H1 (cell line): ENCODE data around the gene OVCH1. TPM values are rescaled to one million over a fixed set of nuclear protein-coding genes. Genes with fewer than 3 reads are reported as not detected.

Experiments
- KDM4A ChIP-seq: IDR thresholded peaks from one replicate; pipeline ENCODE4 v1.7.1; 2012; ENCODE audit warnings: low read depth, mild to moderate bottlenecking, moderate library complexity, low read length, inconsistent platforms; ENCODE audit not compliant: severe bottlenecking
- KDM5A ChIP-seq: fragments of 200-600 bp; IDR thresholded peaks from 2 replicates; pipeline ENCODE4 v1.7.1; 2012; ENCODE audit warnings: mild to moderate bottlenecking, low read length, inconsistent platforms, mixed read lengths
- NRF1 ChIP-seq: IDR thresholded peaks from 2 replicates; pipeline ENCODE4 v1.6.1; 2011; ENCODE audit warnings: mild to moderate bottlenecking, low read depth, low read length, improper control_type of control experiment
- SP2 ChIP-seq: IDR thresholded peaks from 2 replicates; pipeline ENCODE4 v1.6.1; 2012; ENCODE audit warnings: mild to moderate bottlenecking, low read length, inconsistent platforms
- TAF1 ChIP-seq: IDR thresholded peaks from 2 replicates; pipeline ENCODE4 v1.6.1; 2011; ENCODE audit warnings: mild to moderate bottlenecking, low read depth, low read length
- polyA plus RNA-seq, 7 experiments: library from polyadenylated mRNA; depleted of rRNA in 3 of 7; stranded (reverse) in 5 of 7; unstranded in 2 of 7; fragments of >200 nt in 5 of 7; fragments of 200-250 nt in 2 of 7; gene quantifications; 1 replicate in 5 of 7; 2 replicates in 1 of 7; 4 replicates in 1 of 7; pipeline versions ENCODE4 v1.2.1 to v1.2.3, GENCODE V29; 2011 to 2013; ENCODE audit warnings: missing spikeins in 2 of 7, mixed read lengths in 2 of 7
- total RNA-seq: library from RNA; stranded (reverse); fragmentation: NEBNext Ultra II Directional; extraction: Animal tissue kit (Norgen Biotek cat#: 25700); gene quantifications from 2 replicates; pipeline ENCODE4 v1.2.1, GENCODE V29; 2021

The OVCH1 gene
- total and polyA plus RNA-seq, 2 of the 8 experiments (the other 6 are each of a cell fraction or from before 2014, with no cell fraction given), result 0.07 TPM; not detected in 1

DNA sequence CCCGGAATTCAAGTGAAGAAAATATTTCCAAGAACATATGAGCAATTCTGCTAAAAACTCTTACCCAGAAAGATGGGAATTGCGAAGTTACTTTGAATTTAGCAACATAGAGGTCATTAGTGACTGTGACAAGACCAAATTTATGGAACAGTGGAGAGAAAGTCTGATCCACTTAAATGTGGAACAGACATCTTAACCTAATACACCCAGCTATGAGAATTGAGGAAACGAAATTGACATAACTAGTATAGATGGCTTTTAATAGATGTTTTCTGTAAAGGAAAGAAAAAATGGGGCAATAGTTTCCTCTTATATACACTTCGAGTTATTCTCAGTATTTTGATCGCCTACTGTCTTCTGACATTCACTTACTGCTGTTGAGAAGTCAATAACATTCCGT is 4.6 kb downstream of the OVCH1 start (continued):
- no peak for TF ChIP-seq NRF1
- TF ChIP-seq TAF1, result no peak
- TF ChIP-seq KDM4A, result no peak
- no peak for TF ChIP-seq SP2
- TF ChIP-seq KDM5A, result no peak
